A673 (cell line): Measurements from ENCODE around the gene LDB3. TPM values are rescaled to one million over a fixed set of nuclear protein-coding genes. Genes with fewer than 3 reads are reported as not detected.

ENCODE experiments used
- BruUV-seq: library from RNA; stranded (reverse); fragments of 400-500 nt; replicated peaks from 2 replicates; lab custom pipeline; 2021; lab: Mats Ljungman, UMichigan
- CTCF ChIA-PET: fragments of 300-600 bp; sonication (Branson Sonifier 250); formaldehyde crosslinking; loops from one replicate; lab custom pipeline; 2022; ENCODE audit warnings: antibody characterized with exemption; lab: Charles Lee
- POLR2A ChIA-PET: fragments of 300-600 bp; sonication (Branson Sonifier 250); formaldehyde crosslinking; loops from one replicate; lab custom pipeline; 2022; ENCODE audit warnings: antibody characterized with exemption; ENCODE audit not compliant: low non-redundant PET; lab: Charles Lee
- DNase-seq: peaks from one replicate; pipeline ENCODE4 v3.0.0-alpha.2; 2015; ENCODE audit warnings: low spot score
- H3K27ac ChIP-seq: fragments of 200-600 bp; sonication (generic); 2 replicates; pipeline ENCODE4 v1.5.1; 2016; ENCODE audit warnings: mixed run types, low read depth, mild to moderate bottlenecking, mixed read lengths, antibody characterized with exemption, low read length; ENCODE audit not compliant: poor library complexity, severe bottlenecking
- H3K27me3 ChIP-seq: fragments of 200-600 bp; sonication (generic); replicated peaks from 2 replicates; pipeline ENCODE4 v1.6.1; 2017; ENCODE audit warnings: mixed run types, low read depth, mild to moderate bottlenecking, mixed read lengths, antibody characterized with exemption, low read length; ENCODE audit not compliant: insufficient read depth, poor library complexity
- H3K36me3 ChIP-seq: fragments of 200-600 bp; sonication (generic); 2 replicates; pipeline ENCODE4 v1.6.1; 2016; ENCODE audit warnings: mixed run types, mild to moderate bottlenecking, mixed read lengths, antibody characterized with exemption, low read length; ENCODE audit not compliant: insufficient read depth, poor library complexity, severe bottlenecking
- H3K4me1 ChIP-seq: fragments of 200-600 bp; sonication (generic); 2 replicates; pipeline ENCODE4 v1.6.1; 2017; ENCODE audit warnings: mixed run types, mild to moderate bottlenecking, mixed read lengths, antibody characterized with exemption, low read length; ENCODE audit not compliant: insufficient read depth, poor library complexity, severe bottlenecking
- H3K4me3 ChIP-seq: fragments of 200-600 bp; sonication (generic); 2 replicates; pipeline ENCODE4 v1.5.1; 2016; ENCODE audit warnings: low read depth, mixed run types, mild to moderate bottlenecking, mixed read lengths, low read length; ENCODE audit not compliant: poor library complexity, severe bottlenecking
- H3K9me3 ChIP-seq: fragments of 200-600 bp; sonication (generic); 2 replicates; pipeline ENCODE4 v1.6.1; 2016; ENCODE audit warnings: mixed run types, low read depth, mild to moderate bottlenecking, mixed read lengths, antibody characterized with exemption, low read length; ENCODE audit not compliant: poor library complexity, severe bottlenecking
- EZH2 ChIP-seq: fragments of 200-600 bp; sonication (generic); IDR thresholded peaks from 2 replicates; pipeline ENCODE4 v1.6.1; 2017; ENCODE audit warnings: borderline replicate concordance, low read depth, mild to moderate bottlenecking, mixed read lengths, antibody characterized with exemption, low read length; ENCODE audit not compliant: poor library complexity, severe bottlenecking
- intact Hi-C: fragments of 100-400 bp; cut with micrococcal nuclease; formaldehyde crosslinking; loops from one replicate; pipeline ENCODE4 v1.10.0; 2022; ENCODE audit not compliant: unreplicated experiment
- total RNA-seq: library from RNA; stranded (reverse); gene quantifications from 2 replicates; pipeline ENCODE4 v1.2.3, GENCODE V29; 2021
- TF ChIP-seq, protein P1 (sequence below): fragments of 300-800, 200-600 bp; sonication (generic); conservative IDR thresholded peaks from 2 replicates; pipeline ENCODE4 v1.5.1; 2017; ENCODE audit warnings: low read depth, mild to moderate bottlenecking, antibody characterized with exemption, low read length, moderate library complexity, mixed read lengths

LDB3 gene
- total RNA-seq, 1 experiment from 2014 or later = 0.34 TPM

DNA sequence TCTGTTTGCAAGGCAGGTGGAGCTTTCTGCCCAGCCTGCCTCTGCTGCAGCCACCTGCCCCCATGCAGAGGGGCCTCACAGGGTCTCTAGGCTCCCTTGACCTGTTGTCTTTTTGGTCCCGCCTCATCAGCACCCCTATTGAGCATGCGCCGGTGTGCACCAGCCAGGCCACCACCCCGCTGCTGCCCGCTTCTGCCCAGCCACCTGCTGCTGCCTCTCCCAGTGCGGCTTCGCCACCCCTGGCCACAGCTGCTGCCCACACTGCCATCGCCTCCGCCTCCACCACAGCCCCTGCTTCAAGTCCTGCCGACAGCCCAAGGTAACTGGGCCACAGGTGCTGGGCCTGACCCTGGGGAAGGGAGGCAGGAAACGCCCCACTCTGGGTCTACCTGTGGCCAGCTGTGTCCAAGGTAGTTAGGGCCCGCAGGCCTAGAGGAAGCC, 38.1 kb downstream of the LDB3 start:
- Histone ChIP-seq H3K27ac (no peak overlapping the region), H3K36me3 (no peaks in the 10 kb centered on the region), H3K4me3 (no peak overlapping the region), H3K9me3 (no peaks in the 10 kb centered on the region), H3K4me1 (peaks cover 9% of the 10 kb centered on the region), H3K27me3 (no peaks in the 10 kb centered on the region)
- intact Hi-C loops = no loop called here
- no TSS peak for BruUV-seq
- POLR2A ChIA-PET = no interaction called here
- CTCF ChIA-PET = interaction anchor here (0.8 kb wide), 1 partner anchor 233 kb away, joined by 5 read pairs; no protein-coding TSS in a partner anchor
- TF ChIP-seq, protein P1, sequence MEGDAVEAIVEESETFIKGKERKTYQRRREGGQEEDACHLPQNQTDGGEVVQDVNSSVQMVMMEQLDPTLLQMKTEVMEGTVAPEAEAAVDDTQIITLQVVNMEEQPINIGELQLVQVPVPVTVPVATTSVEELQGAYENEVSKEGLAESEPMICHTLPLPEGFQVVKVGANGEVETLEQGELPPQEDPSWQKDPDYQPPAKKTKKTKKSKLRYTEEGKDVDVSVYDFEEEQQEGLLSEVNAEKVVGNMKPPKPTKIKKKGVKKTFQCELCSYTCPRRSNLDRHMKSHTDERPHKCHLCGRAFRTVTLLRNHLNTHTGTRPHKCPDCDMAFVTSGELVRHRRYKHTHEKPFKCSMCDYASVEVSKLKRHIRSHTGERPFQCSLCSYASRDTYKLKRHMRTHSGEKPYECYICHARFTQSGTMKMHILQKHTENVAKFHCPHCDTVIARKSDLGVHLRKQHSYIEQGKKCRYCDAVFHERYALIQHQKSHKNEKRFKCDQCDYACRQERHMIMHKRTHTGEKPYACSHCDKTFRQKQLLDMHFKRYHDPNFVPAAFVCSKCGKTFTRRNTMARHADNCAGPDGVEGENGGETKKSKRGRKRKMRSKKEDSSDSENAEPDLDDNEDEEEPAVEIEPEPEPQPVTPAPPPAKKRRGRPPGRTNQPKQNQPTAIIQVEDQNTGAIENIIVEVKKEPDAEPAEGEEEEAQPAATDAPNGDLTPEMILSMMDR = no peak
- no peak for TF ChIP-seq EZH2
- no peak for DNase-seq

DNA sequence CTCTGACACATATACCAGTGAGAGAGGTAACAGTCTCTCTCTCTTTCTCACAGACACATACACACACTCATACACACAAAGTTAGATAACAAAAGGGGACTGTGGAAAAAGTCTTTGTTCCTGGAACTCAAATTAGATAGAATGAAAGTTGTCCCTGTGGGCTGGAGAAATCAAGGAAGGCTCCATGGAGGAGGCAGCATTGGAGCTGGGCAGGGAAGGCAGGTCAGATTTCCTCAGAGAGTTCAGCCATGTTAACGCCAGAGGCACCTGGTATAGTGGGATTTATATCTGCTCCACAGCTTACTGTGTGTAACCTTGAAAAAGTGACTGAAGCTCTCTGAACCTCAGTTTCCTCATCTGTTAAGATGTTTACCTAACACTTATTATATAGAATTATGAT, 38.7 kb downstream of the LDB3 start:
- ChIA-PET POLR2A (no interaction called here), CTCF (no interaction called here)
- Histone ChIP-seq H3K9me3 (no peaks in the 10 kb centered on the region), H3K4me1 (peaks cover 12% of the 10 kb centered on the region), H3K4me3 (no peak overlapping the region), H3K27me3 (no peaks in the 10 kb centered on the region), H3K36me3 (no peaks in the 10 kb centered on the region), H3K27ac (no peak overlapping the region)
- no TSS peak for BruUV-seq
- intact Hi-C loops = no loop called here
- TF ChIP-seq, protein P1 = no peak
- TF ChIP-seq EZH2 = no peak
- no peak for DNase-seq

GRCh38 chr10:86707505-86707904, 39.2 kb downstream of the LDB3 start:
- TF ChIP-seq EZH2 = no peak
- TF ChIP-seq, protein P1 = no peak
- Histone ChIP-seq H3K27ac (no peak overlapping the region), H3K27me3 (no peaks in the 10 kb centered on the region), H3K36me3 (no peaks in the 10 kb centered on the region), H3K4me1 (peaks cover 17% of the 10 kb centered on the region), H3K9me3 (no peaks in the 10 kb centered on the region), H3K4me3 (no peak overlapping the region)
- BruUV-seq = no TSS peak
- ChIA-PET CTCF (no interaction called here), POLR2A (no interaction called here)
- intact Hi-C loops = no loop called here
- DNase-seq = no peak
